Measurements from ENCODE around the gene PPP1R7.

DNA sequence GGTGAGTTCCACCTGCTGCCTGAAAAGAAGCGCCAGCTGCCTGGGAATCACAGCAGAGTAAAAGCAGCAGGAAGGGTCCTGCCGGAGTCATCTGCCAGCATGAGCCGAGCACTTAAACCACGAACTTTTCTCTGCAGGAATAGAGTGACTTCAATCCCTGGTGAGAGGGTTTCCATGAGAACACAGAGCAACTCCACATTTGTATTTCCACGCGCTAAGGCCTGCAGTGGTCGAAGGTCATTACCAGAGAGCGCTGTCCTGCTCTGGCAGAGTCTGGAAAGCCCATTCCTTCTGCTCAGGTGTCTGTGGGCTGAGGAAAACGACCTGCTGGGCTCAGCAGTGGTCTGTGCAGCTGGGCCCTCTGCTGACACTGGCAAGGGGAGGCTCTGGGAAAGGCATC, 7.7 kb upstream of the PPP1R7 start:
- TF ChIP-seq, protein P1, sequence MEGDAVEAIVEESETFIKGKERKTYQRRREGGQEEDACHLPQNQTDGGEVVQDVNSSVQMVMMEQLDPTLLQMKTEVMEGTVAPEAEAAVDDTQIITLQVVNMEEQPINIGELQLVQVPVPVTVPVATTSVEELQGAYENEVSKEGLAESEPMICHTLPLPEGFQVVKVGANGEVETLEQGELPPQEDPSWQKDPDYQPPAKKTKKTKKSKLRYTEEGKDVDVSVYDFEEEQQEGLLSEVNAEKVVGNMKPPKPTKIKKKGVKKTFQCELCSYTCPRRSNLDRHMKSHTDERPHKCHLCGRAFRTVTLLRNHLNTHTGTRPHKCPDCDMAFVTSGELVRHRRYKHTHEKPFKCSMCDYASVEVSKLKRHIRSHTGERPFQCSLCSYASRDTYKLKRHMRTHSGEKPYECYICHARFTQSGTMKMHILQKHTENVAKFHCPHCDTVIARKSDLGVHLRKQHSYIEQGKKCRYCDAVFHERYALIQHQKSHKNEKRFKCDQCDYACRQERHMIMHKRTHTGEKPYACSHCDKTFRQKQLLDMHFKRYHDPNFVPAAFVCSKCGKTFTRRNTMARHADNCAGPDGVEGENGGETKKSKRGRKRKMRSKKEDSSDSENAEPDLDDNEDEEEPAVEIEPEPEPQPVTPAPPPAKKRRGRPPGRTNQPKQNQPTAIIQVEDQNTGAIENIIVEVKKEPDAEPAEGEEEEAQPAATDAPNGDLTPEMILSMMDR (IDR thresholded peaks at IDR 0.05) = no peak
- no peak for TF ChIP-seq EP300 (IDR thresholded peaks at IDR 0.05)
- no peak for TF ChIP-seq POLR2A (IDR thresholded peaks at IDR 0.05)
